Upper lobe of left lung (tissue), 4 donors: ENCODE data around the gene FBXL15.

Experiments
- CTCF ChIP-seq, 6 experiments: fragments of 450-650 bp in 4 of 6; fragments of 200-600 bp in 2 of 6; sonication (generic) in 2 of 6; IDR thresholded peaks; one replicate each; pipeline ENCODE4 v1.5.1; 2016 to 2019; ENCODE audit warnings: antibody characterized with exemption in 6 of 6
- POLR2A ChIP-seq, 4 donors: fragments of 450-650 bp; IDR thresholded peaks; one replicate each; pipeline ENCODE4 v1.5.1; 2016 to 2017; ENCODE audit warnings: antibody characterized with exemption in 4 of 4, mild to moderate bottlenecking in 2 of 4

- TF ChIP-seq CTCF (IDR thresholded peaks at IDR 0.05): no peak
- TF ChIP-seq POLR2A (IDR thresholded peaks at IDR 0.05): no peak
Measured at GRCh38 chr10:102424916-102425315, 4.3 kb downstream of the FBXL15 start.
